Tibial nerve (tissue), 4 donors: ENCODE results near the gene ATP7B. TPM values are rescaled to one million over a fixed set of nuclear protein-coding genes. Genes with fewer than 3 reads are reported as not detected.

Source experiments
- DNase-seq, 2 donors: peaks; one replicate each; pipeline ENCODE4 v3.0.0-alpha.2; 2019; ENCODE audit warnings: low spot score in 2 of 2
- H3K27ac ChIP-seq, 4 donors: fragments of 200-600 bp; sonication (generic) in 3 of 4; one replicate each; pipeline ENCODE4 v1.5.1; 2017 to 2019; ENCODE audit warnings: mild to moderate bottlenecking in 1 of 4
- H3K27me3 ChIP-seq, 2 donors: fragments of 200-600 bp; sonication (generic) in 1 of 2; one replicate each; pipeline versions ENCODE4 v1.5.1 to v1.6.0; 2017 to 2019
- H3K36me3 ChIP-seq, 3 donors: fragments of 200-600 bp; sonication (generic); one replicate each; pipeline ENCODE4 v1.5.1; 2018 to 2019
- H3K4me1 ChIP-seq, 4 donors: fragments of 200-600 bp; sonication (generic) in 3 of 4; one replicate each; pipeline ENCODE4 v1.5.1; 2017 to 2019
- H3K4me3 ChIP-seq, 4 donors: fragments of 200-600 bp; sonication (generic) in 3 of 4; one replicate each; pipeline ENCODE4 v1.5.1; 2017 to 2019; ENCODE audit warnings: mild to moderate bottlenecking in 1 of 4, moderate library complexity in 1 of 4
- H3K9me3 ChIP-seq, 4 donors: fragments of 200-600 bp; sonication (generic) in 3 of 4; one replicate each; pipeline ENCODE4 v1.5.1; 2017 to 2019
- EP300 ChIP-seq, 2 donors: sonication (generic); formaldehyde crosslinking; IDR thresholded peaks; one replicate each; pipeline ENCODE4 v1.6.1; 2017; ENCODE audit warnings: antibody characterized with exemption in 2 of 2, mild to moderate bottlenecking in 1 of 2
- POLR2A ChIP-seq, 2 donors: fragments of 450-650 bp; IDR thresholded peaks; one replicate each; pipeline ENCODE4 v1.6.1; 2017; ENCODE audit warnings: antibody characterized with exemption in 2 of 2, mild to moderate bottlenecking in 2 of 2, moderate library complexity in 2 of 2
- WGBS, 2 donors: methylation state at CpG; one replicate each; pipeline ENCODE4 v1.1.5; 2018; 5-methylcytosine and 5-hydroxymethylcytosine counted together
- total RNA-seq, 4 donors: library from RNA; depleted of rRNA; stranded (reverse); fragments of >200 nt; gene quantifications; one replicate each; pipeline ENCODE4 v1.1.0, GENCODE V29; 2016
- TF ChIP-seq, protein P1 (sequence below), 5 experiments: fragments of 200-600 bp in 3 of 5; fragments of 450-650 bp in 2 of 5; sonication (generic) in 3 of 5; IDR thresholded peaks; one replicate each; pipeline ENCODE4 v1.5.1; 2016 to 2019; ENCODE audit warnings: antibody characterized with exemption in 5 of 5, mild to moderate bottlenecking in 3 of 5, moderate library complexity in 2 of 5

ATP7B gene
- total RNA-seq, 4 donors from 2014 or later = 5.1 to 8.4 (median 6.7) TPM

DNA sequence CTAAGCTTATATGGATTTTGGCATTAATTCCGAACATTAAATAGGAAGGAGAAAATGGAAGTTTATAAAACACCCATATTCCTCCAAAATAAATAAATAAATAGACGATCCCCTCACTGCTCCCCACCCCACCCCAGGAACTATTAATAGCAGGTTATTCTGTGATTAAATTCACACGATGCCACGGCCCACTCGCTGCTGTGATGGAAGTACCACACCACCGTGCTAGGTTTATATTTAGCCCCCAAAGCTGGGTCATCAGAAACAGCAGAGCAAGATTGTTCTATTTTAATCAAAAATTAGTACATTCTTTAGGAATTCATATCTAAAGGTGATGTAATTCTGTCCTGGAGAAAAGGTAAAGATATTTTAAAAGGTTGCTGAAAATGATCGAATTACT, 84.1 kb downstream of the ATP7B start:
- Histone ChIP-seq H3K27ac (no peak overlapping the region), H3K9me3 (no peaks in the 10 kb centered on the region), H3K4me3 (no peak overlapping the region), H3K27me3 (no peaks in the 10 kb centered on the region), H3K36me3 (peaks cover 0 to 36% (median 0%) of the 10 kb centered on the region in 3 donors), H3K4me1 (no peaks in the 10 kb centered on the region)
- DNase-seq = no peak
- TF ChIP-seq POLR2A (IDR thresholded peaks at IDR 0.05) = no peak
- TF ChIP-seq EP300 (IDR thresholded peaks at IDR 0.05) = no peak
- TF ChIP-seq, protein P1, sequence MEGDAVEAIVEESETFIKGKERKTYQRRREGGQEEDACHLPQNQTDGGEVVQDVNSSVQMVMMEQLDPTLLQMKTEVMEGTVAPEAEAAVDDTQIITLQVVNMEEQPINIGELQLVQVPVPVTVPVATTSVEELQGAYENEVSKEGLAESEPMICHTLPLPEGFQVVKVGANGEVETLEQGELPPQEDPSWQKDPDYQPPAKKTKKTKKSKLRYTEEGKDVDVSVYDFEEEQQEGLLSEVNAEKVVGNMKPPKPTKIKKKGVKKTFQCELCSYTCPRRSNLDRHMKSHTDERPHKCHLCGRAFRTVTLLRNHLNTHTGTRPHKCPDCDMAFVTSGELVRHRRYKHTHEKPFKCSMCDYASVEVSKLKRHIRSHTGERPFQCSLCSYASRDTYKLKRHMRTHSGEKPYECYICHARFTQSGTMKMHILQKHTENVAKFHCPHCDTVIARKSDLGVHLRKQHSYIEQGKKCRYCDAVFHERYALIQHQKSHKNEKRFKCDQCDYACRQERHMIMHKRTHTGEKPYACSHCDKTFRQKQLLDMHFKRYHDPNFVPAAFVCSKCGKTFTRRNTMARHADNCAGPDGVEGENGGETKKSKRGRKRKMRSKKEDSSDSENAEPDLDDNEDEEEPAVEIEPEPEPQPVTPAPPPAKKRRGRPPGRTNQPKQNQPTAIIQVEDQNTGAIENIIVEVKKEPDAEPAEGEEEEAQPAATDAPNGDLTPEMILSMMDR (IDR thresholded peaks at IDR 0.05) = no peak
- 75 to 78% methylated on average over 7 of the region's 7 CpGs for WGBS, 2 donors

DNA sequence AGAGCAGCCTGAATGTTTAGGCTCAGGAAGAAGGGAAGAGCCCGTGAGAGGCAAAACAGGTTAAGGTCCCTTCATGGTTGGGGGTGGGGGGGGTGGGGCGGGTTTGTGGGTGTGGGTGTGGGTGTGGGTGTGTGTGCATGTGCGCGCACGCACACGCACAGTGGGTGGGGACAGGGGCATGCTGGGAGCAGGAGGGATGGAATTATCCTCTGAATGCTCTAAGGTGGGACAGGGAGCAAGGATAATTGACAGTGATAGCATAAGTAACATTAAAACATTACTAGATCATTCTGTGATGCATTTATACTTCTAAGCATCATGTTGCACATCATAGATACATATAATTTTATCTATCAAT, 84.7 kb downstream of the ATP7B start:
- no peaks in the 10 kb centered on the region for H3K27me3 ChIP-seq
- WGBS, 2 donors = 91 to 93% methylated on average over 6 of the region's 6 CpGs
- no peak overlapping the region for H3K27ac ChIP-seq
- H3K36me3 ChIP-seq = peaks cover 0 to 30% (median 0%) of the 10 kb centered on the region in 3 donors
- H3K4me1 ChIP-seq = no peaks in the 10 kb centered on the region
- H3K9me3 ChIP-seq = no peaks in the 10 kb centered on the region
- no peak for DNase-seq
- no peak for TF ChIP-seq EP300 (IDR thresholded peaks at IDR 0.05)
- no peak for TF ChIP-seq POLR2A (IDR thresholded peaks at IDR 0.05)
- TF ChIP-seq, protein P1 (IDR thresholded peaks at IDR 0.05) = no peak
- no peak overlapping the region for H3K4me3 ChIP-seq

DNA sequence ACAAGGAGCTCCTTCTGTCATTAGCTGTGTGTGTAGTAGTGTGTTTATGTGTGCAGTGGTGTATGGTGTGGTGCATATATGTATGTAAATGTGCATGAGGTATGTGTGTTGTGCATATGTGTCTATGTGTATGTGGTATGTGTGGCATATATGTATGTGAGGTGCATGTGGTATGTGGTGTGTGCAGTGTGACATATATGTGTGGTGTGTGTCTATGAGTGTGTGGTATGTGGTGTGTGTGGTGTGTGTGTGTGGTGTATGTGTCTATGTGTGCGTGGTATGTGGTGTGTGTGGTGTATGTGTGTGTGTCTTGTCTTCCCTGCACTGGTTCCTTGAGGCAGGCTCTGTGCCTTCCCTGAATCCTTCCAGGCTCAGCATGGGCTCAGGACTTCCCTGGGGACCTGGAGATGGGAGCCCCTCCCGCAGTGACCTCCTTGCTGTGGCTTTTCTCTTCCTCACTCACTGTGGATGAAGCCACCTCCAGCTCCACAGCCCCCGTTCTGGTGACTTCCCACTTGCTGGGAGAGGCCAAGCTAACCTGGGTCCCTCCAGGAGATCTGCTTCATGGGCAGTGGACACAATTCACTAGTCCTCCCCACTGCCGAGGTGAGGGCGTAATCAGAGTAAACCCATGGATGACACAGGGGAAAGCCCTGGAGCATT, 85.3 kb downstream of the ATP7B start:
- no peaks in the 10 kb centered on the region for H3K27me3 ChIP-seq
- H3K4me1 ChIP-seq = no peaks in the 10 kb centered on the region
- peaks cover 0 to 26% (median 0%) of the 10 kb centered on the region in 3 donors for H3K36me3 ChIP-seq
- no peak for DNase-seq
- TF ChIP-seq, protein P1 (IDR thresholded peaks at IDR 0.05) = no peak
- TF ChIP-seq POLR2A (IDR thresholded peaks at IDR 0.05) (no peak), EP300 (IDR thresholded peaks at IDR 0.05) (no peak)
- H3K9me3 ChIP-seq = no peaks in the 10 kb centered on the region
- H3K4me3 ChIP-seq = no peak overlapping the region
- 70 to 76% methylated on average over 4 to 5 of the region's 5 CpGs for WGBS, 2 donors
- H3K27ac ChIP-seq = no peak overlapping the region

DNA sequence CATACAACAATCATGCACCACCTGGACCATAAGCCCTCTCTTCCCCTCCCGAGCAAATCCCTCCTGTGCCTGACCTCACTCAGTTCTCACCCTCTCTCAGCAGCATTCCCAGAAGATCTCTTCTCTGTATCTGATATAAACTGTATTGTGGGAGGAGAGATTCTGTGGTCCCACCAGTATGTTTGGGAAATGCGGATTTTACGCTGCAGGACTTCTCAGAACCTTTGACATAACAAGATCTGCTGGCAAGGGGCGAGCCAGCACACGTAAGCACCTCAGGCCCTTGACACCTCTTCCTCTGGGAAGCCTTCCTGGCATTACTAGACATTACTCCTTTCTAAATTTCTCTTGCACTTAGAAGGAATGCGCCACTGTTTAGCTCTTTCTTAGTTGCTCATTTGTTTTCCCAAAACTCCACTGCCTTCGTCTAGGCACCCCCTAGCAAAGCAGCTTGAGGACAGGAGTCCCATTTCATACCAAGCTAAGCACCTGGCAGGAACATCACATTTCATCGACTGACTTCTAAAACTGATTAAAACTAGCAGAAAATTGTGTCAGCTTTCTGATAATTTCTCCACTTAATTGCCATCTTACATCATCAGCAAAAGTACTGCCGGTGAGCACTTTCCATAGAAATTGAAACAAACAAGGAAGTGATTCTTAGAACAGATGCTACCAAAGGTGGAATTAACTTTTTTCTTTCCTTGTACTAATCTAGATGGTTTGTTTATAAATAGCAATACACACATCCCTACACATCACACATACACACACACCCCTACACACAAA, 86.3 kb downstream of the ATP7B start:
- H3K36me3 ChIP-seq = peaks cover 0 to 26% (median 0%) of the 10 kb centered on the region in 3 donors
- no peak overlapping the region for H3K4me3 ChIP-seq
- DNase-seq = no peak
- TF ChIP-seq EP300 (IDR thresholded peaks at IDR 0.05) (no peak), POLR2A (IDR thresholded peaks at IDR 0.05) (no peak)
- TF ChIP-seq, protein P1 (IDR thresholded peaks at IDR 0.05) = no peak
- H3K27me3 ChIP-seq = no peaks in the 10 kb centered on the region
- no peak overlapping the region for H3K27ac ChIP-seq
- no peaks in the 10 kb centered on the region for H3K9me3 ChIP-seq
- 83 to 86% methylated on average over 9 of the region's 9 CpGs for WGBS, 2 donors
- no peaks in the 10 kb centered on the region for H3K4me1 ChIP-seq

DNA sequence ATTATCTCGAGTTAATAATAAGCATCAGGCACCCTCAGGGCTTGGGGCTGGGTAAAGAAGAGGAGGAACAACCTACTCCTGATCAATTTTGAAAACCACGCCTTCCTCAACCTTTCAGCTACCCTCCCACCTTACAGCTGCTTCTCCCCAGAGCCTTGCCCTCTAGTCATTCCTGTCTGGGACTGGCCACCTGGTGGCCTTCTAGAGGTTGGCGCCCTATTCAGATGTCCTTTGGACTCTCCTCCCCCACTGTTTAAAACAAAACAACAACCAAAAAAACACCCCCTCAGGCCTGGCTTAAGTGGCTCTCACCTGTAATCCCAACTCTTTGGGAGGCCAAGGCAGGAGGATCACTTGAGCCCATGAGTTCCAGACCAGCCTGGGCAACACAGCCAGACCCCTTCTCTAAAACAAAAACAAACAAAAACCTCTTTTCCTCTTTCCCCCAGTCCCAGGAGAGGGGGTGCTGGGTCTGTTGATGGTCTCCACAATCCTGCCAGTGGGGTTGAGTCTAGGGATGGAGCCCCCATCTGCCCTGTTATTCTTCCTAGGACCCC, 87.2 kb downstream of the ATP7B start:
- H3K27ac ChIP-seq = no peak overlapping the region
- peaks cover 0 to 18% (median 0%) of the 10 kb centered on the region in 3 donors for H3K36me3 ChIP-seq
- H3K4me1 ChIP-seq = no peaks in the 10 kb centered on the region
- 81 to 94% methylated on average over 3 of the region's 3 CpGs for WGBS, 2 donors
- no peak overlapping the region for H3K4me3 ChIP-seq
- TF ChIP-seq POLR2A (IDR thresholded peaks at IDR 0.05) (no peak), EP300 (IDR thresholded peaks at IDR 0.05) (no peak)
- TF ChIP-seq, protein P1 (IDR thresholded peaks at IDR 0.05) = no peak
- no peaks in the 10 kb centered on the region for H3K9me3 ChIP-seq
- H3K27me3 ChIP-seq = no peaks in the 10 kb centered on the region
- DNase-seq = no peak
